PFSK-1 (cell line): ENCODE results near the gene DCXR.

Experiments
- FOXP2 ChIP-seq: optimal IDR thresholded peaks from 2 replicates; pipeline ENCODE3; 2011; ENCODE audit warnings: borderline replicate concordance, control low read depth, inconsistent platforms; ENCODE audit not compliant: insufficient read depth; ENCODE audit errors: extremely low read length, extremely low read depth
- POLR2AphosphoS5 ChIP-seq: IDR thresholded peaks from 2 replicates; pipeline ENCODE4 v1.6.1; 2012; ENCODE audit warnings: low read depth, mild to moderate bottlenecking, control low read depth, low read length, moderate library complexity
- REST ChIP-seq, 2 experiments: IDR thresholded peaks; 2 replicates each; pipeline versions ENCODE4 v1.6.1 to v1.8.0; 2011 to 2012; ENCODE audit warnings: low read depth in 2 of 2, low read length in 2 of 2, control low read depth in 1 of 2, inconsistent platforms in 1 of 2, mild to moderate bottlenecking in 1 of 2, moderate library complexity in 1 of 2; ENCODE audit not compliant: insufficient read depth in 1 of 2
- SIN3A ChIP-seq: IDR thresholded peaks from 2 replicates; pipeline ENCODE4 v1.6.1; 2012; ENCODE audit warnings: mild to moderate bottlenecking, low read length, moderate library complexity, borderline replicate concordance; ENCODE audit not compliant: insufficient read depth
- TAF1 ChIP-seq: IDR thresholded peaks from 2 replicates; pipeline ENCODE4 v1.6.1; 2012; ENCODE audit warnings: low read length, control low read depth, borderline replicate concordance; ENCODE audit not compliant: insufficient read depth

DNA sequence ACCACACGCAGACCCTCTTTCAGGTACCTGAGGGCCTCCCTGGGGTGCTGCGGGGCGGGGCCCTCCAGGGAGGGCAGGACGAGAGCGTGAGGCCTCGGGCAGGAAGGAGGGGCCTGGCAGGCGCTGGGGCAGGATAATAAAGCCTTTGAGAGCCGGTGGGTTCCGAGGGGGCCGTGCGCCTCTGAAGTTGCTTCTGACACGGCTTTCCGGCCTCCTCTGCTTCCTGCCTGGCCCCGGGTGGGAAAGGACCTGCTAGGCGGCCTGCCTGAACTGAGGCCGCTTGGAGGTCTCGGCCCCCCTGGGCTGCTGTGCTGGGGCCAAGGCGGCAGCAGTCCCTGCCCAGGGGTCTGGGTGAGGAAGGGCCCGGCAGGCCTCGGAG is 25.2 kb downstream of the DCXR start:
- no peak for TF ChIP-seq POLR2AphosphoS5
- no peak for TF ChIP-seq TAF1
- TF ChIP-seq SIN3A, result no peak
- no peak for TF ChIP-seq REST (IDR thresholded peaks at IDR 0.05; ENCODE audit: insufficient read depth in 1 of 2, low read depth in 2 of 2, low read length in 2 of 2)
- TF ChIP-seq FOXP2, result no peak
